Islet of Langerhans (tissue), 1 donor: ENCODE results near the gene WWTR1.

Source experiments
- FAIRE-seq: peaks from one replicate; lab custom pipeline; 2011; peaks lifted over from hg19 to GRCh38; lab: Jason Lieb, UNC

WWTR1 gene

GRCh38 chr3:149532489-149533180, 125.2 kb downstream of the WWTR1 start:
- FAIRE-seq = no peak

DNA sequence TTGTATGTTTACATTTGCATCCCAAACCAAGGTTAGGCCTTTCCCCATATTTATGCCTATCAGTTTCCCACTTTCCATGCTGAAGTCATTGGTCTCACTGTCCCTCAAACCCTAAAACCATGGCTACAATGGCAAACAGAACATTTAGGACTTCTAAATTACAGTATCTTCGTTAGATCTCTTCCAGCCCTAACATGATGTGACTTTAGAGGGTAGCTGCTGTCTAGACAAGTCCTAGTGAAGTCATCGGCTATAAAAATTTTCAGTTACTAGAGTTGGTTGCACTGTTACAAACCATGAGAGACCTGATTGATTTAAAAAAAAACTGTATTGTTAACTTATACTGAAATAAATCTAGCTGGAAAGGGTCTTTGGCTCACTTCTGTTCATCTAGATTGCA, 128.7 kb downstream of the WWTR1 start:
- FAIRE-seq = no peak

- no peak for FAIRE-seq
These were observed 129.5 kb downstream of the WWTR1 start for GRCh38 chr3:149528340-149528650.

DNA sequence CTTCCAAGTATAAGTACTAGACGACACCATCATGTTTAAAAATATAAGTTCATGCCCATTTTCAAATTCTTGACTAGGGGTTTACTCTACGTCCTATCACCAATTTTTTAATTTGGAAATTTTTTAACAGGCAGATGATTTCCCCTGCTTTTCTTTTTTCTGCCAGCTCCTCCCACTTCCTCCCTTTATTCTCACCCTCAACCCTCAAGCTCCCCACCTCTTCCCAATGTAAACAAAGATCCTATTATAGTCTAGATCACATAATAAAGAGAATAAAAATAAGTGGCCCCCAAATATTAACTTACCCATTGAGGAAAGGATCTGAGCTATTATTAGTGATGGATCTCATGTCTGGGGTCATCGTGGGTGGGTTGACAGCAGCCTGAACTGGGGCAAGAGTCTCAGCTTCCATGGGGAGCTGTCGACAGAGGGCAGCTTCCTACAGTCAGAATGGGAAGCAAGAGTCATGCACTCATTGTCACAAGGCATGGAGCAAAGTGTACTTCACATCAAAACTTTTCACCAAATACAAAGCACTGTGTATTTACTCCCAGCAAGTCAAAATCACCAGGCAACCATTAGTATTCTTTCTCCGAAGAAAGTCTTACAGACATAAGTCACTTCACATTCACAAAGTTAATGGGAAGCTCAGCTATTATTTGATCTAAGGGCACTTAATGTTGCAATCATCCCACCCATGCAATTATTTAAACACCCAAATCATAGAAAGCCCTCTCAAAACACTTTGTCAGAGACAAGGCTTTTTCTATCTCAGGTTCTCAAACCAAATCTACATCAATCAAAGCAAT, 130.1 kb downstream of the WWTR1 start:
- FAIRE-seq = no peak

GRCh38 chr3:149523512-149524299, 134.1 kb downstream of the WWTR1 start:
- FAIRE-seq = no peak

GRCh38 chr3:149519912-149520311, 137.9 kb downstream of the WWTR1 start:
- no peak for FAIRE-seq

- no peak for FAIRE-seq
These were observed 140.9 kb downstream of the WWTR1 start for GRCh38 chr3:149516920-149517319.

DNA sequence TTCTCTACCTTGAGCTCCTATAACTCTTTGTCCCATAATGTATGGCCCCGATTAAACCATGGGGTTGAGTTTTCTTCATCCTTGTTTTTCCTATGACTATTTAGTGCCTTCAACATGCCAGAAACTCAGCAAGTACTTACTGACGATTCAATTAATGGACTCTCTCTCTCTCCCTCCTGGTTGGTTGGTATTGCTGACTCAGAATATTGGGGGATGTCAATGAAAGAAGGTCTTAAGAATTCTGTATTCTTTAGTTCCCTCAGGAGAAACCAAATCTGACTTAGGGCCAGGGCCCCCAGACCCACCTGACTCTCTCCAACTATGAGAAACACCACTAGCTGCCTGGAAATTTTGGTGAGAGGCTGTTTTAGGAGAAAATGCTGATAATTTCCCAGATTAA, 142.6 kb downstream of the WWTR1 start:
- no peak for FAIRE-seq

DNA sequence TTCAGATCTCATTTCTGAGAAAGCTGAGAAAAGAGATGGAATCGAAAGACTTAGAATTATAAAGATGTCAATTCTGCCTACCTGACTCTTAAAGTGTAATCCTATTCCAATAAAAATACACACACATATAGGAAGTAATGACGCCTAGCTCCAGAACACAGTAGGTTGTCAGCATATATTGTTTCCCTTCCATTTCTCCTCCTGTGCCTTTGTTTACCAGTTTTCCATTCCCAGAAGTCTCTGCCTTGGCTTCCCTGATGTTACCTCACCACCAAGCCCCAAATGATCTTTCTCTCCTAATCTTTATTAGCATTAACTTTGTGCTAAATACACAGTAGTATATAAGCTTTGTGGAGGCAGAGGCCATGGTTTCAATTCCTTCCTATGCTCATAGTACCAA, 143.4 kb downstream of the WWTR1 start:
- FAIRE-seq = no peak

GRCh38 chr3:149512073-149512782, 145.6 kb downstream of the WWTR1 start:
- FAIRE-seq = peak; percentile 21

DNA sequence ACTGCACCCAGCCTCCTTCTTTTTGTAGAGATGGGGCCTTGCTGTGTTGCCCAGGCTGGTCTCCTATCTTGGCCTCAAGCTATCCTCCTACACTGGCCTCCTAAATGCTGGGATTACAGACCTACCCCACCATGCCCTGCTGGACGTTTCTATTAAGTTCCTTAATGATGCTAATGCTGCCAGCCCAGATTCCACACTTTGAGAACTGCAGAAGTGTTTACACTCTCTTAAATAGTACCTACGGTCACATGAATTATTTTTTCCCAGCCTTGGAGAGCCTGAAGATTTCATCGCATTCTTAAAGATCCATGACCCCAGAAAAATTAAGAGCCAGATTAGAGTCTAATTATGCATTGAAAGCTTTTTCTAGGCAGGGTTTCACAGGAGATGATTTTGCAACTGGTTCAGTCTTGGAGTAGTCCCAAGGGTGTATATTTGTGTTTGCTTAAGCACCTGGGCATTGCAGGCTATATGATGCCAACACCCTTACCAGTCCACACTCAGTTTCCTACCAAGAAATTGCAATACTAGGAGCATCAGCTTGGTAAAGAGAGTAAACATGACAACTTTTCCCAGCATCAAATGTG, 146.7 kb downstream of the WWTR1 start:
- no peak for FAIRE-seq

GRCh38 chr3:149510480-149510879, 147.3 kb downstream of the WWTR1 start:
- no peak for FAIRE-seq

GRCh38 chr3:149509526-149509925, 148.3 kb downstream of the WWTR1 start:
- no peak for FAIRE-seq

DNA sequence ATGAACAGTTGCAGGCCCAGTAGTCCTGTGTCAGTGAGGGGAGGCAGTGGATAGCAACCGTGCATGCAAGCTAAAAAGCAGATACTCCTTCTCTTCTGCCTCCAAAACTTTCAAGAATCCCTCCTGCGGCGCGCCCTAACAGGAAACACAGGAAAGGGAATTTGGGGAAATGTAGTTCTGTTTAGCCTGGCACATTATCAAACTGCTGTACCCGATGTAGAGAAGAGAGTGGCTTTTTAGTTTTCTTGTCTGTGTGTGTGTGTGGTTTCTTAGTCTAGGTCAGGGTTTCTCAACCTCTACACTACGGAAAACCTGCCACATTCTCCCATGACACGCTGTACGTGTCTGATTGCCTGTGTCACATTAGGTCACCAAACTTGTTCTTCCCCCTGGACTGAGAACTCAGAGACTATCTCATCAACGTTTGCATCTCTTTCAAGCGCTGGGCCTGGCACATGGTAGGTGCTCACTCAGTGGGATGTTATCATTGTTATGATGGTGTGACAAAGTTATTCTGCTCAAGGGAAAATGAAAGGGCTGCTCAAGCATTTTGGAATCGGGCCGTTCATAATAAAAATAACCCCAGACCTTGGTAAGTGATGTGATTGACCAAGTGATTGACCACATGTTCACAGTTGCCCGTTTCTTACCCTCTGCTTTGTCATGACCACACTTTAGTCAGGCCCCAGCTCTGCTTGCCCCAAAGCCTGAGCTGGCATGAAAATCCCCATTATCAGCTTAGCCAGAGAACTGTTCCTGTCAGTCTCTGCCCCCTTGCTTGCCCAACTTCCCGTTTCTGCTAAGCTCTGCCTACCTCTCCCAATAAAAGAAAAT, 150.1 kb downstream of the WWTR1 start:
- FAIRE-seq = no peak

- FAIRE-seq = no peak
These were observed 150.9 kb downstream of the WWTR1 start for GRCh38 chr3:149506965-149507364.

DNA sequence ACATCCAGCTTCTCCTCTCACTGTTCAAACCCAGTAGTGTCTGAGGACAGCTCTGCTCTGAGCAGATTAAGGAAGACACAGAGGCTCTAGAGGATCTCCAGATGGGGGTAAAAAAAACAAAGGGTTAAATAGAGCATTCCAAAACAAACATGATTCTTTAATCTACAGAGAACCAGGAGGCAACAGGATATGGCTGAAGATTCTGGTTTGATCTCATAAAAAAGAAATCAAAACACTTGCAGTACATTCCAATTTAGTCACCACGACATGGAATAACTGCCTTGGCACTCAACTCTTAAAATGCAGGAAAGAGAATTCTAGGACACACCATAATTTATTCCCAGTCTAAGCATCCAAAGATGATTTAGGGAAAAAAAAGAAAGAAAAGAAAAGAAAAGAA, 151.3 kb downstream of the WWTR1 start:
- no peak for FAIRE-seq

GRCh38 chr3:149502438-149502837, 155.4 kb downstream of the WWTR1 start:
- FAIRE-seq = no peak

DNA sequence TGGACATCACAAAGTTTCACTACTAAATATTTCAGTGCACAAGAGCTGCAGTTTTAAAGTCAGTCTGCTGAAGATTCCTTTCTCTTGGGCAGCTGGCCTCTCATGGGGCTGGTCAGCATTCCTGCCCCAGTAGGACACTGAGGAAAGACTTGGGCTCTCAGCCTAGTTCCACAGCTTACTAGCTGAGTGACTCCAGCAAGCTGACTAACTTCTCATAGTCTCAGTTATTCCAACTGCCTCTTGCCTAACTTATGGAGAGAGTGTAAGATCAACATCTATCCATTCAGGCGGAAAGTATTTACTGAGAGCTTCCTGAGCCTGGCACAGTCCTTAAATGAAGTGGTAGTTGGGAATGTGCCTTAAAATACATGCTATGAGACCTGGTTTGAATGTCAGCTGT, 156.3 kb downstream of the WWTR1 start:
- FAIRE-seq = no peak

GRCh38 chr3:149497966-149498670, 159.7 kb downstream of the WWTR1 start:
- FAIRE-seq = no peak

- FAIRE-seq = no peak
These were observed 160.9 kb downstream of the WWTR1 start for GRCh38 chr3:149496891-149497290.
